HG03097 (cell line): Measurements from ENCODE around the gene COASY.
A peak's percentile ranks its signal among the peaks of the same experiment; 100 is the strongest.
"Not testable (repeated sequence)": the region's sequence is repeated elsewhere in the genome, so short reads cannot be mapped to it uniquely, and the experiment has no call there.

ENCODE experiments used
- ATAC-seq: cut with Tn5 transposase; IDR thresholded peaks from one replicate; pipeline ENCODE4 v1.9.1; 2021; ENCODE audit not compliant: unreplicated experiment, low FRiP score

Gene COASY

GRCh38 chr17:42552736-42553135 lies 9.2 kb upstream of the COASY start, which contains the start of gene HSD17B1:
Gene HSD17B1 (plus strand): TSS chr17:42552923. CDS start chr17:42552934, 11 bp downstream.
- not testable (repeated sequence) for ATAC-seq

- ATAC-seq: no peak
Measured at GRCh38 chr17:42553161-42553818, 8.7 kb upstream of the COASY start.

- no peak for ATAC-seq
Measured at GRCh38 chr17:42553866-42554249, 8.1 kb upstream of the COASY start.

- peak; percentile 74 for ATAC-seq
Measured at GRCh38 chr17:42554250-42555121, 7.5 kb upstream of the COASY start.

GRCh38 chr17:42555122-42555622 lies 6.8 kb upstream of the COASY start:
- ATAC-seq: no peak

GRCh38 chr17:42555961-42556617 lies 5.9 kb upstream of the COASY start:
- not testable (repeated sequence) for ATAC-seq

- ATAC-seq: no peak
Measured at GRCh38 chr17:42559075-42559474, 2.9 kb upstream of the COASY start.

GRCh38 chr17:42560246-42560645 lies 1.7 kb upstream of the COASY start:
- ATAC-seq: no peak

- ATAC-seq: no peak
Measured at GRCh38 chr17:42562388-42563142, 617 bp downstream of the COASY start.

- no peak for ATAC-seq
Measured at GRCh38 chr17:42563143-42563509, 1.2 kb downstream of the COASY start.

- no peak for ATAC-seq
Measured at GRCh38 chr17:42563543-42563942, 1.6 kb downstream of the COASY start.

- no peak for ATAC-seq
Measured at GRCh38 chr17:42563950-42564349, 2.0 kb downstream of the COASY start.

GRCh38 chr17:42564815-42565522 lies 3.0 kb downstream of the COASY start:
- ATAC-seq: no peak

GRCh38 chr17:42565523-42566214 lies 3.7 kb downstream of the COASY start:
- ATAC-seq: no peak

GRCh38 chr17:42566215-42566882 lies 4.4 kb downstream of the COASY start:
- no peak for ATAC-seq

- no peak for ATAC-seq
Measured at GRCh38 chr17:42566883-42567573, 5.1 kb downstream of the COASY start, which contains the start of gene MLX. Gene MLX (plus strand): TSS chr17:42567100. CDS start chr17:42567125, 25 bp downstream.

- no peak for ATAC-seq
Measured at GRCh38 chr17:42568341-42569111, 6.6 kb downstream of the COASY start.
